Measurements from ENCODE around the gene DPP7. TPM values are rescaled to one million over a fixed set of nuclear protein-coding genes. Genes with fewer than 3 reads are reported as not detected.

Gene DPP7
- total RNA-seq, 1 experiment from 2014 or later, result 34.8 TPM

DNA sequence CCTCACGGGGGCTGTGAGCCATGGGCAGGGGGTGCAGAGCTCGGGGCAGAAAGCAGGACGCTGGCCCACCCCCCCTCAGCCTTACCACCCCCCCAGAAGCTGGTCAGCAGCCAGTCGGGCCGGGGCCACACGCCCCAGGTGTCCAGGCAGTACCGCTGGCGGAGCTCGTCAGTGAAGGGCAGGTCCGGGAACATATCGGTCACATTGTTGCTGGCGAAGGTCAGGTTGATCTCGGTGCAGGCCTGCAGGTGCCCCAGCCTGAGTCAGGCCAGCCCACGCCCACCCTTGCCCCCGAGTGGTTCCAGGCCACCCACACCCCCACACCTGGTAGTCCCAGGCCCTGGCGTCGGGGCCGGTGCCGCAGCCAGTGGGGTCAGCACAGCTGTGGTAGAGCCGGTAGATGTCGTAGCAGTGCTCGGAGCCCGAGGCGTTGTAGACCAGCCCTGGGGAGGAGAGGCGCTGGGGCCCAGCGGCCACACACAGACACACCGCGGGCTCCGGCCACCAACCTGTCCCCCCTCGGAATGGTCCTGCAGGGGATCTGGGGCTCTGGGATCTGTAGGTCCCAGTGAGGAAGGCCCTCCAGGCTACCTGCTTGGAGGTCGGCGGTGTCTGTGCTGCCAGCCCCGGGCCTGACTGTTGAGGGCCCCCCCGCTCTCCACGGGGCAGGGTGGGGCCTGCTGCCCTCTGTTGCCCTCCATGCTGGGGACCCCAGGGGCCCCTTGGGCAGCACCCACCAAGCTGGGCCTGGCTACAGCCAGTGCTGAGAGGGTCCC lies 2.6 kb downstream of the DPP7 start:
- DNase-seq (ENCODE audit: low spot score), result no peak

DNA sequence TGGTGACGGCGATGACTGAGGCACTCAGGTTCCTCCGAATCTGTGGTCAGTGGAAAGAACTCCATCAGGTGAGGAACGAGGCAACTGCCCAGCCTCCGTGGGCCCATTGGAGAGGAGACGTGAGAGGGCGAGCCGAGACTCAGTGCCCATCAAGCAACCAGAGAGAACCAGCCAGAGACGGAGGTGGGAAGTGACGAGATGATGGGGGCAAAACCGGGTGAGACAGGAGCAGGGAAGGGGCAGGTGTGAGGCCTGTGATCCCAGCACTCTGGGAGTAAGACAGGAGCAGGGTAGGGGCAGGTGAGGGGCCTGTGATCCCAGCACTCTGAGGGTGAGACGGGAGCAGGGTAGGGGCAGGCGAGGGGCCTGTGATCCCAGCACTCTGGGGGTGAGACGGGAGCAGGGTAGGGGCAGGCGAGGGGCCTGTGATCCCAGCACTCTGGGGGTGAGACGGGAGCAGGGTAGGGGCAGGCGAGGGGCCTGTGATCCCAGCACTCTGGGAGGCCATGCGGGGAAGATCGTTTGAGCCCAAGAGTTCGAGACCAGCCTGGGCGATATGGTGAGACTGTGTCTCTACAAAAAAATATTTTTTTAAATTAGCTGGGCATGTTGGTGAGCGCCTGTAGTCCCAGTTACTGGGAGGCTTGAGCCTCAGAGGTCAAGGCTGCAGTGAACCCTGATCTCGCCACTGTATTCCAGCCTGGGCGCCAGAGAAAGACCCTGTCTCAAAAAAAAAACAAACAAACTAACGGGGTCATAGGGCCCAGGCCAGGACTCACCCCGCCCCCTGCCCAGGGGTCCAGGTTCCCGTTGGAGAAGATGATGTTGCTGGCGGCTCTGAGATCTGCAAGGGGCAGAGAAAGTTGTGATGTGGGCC lies 3.4 kb downstream of the DPP7 start:
- DNase-seq (ENCODE audit: low spot score), result no peak

DNA sequence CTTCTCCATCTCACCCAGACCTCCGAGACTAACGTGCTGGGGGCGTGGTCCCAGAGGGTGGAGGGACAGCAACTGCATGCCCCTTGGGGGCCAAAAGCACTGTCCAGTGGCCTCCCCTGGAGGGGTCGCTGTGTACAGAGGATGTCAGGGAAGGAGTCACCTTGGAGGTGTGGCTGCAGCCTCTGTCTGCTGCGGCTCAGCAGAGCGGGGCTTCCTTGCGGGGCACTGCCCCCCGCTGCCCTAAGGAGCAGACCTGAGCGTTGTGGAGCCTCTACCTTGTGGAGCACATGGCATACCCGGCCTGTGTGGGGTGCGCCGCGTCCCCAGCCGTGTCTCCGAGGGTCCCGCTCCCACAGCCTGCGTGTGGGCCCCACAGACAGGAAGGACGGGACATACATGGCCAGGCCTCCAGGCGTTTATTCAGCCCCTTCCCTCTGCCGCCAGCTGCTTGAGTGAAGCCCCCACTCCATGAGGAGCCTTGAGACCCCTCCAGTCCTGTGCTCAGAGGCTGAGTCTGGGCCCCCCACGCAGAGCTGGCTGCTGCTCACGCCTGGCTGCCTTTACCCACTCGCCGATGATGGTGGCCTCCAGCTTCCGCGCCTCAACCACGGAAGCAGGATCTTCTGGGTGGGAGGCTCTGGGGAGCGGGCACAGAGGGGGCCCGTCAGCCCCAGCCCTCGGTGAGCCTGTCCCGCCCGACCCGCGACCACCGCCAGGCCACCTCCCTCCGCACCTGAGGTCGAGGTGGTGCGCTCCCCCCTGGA lies 4.2 kb downstream of the DPP7 start:
- no peak for DNase-seq (ENCODE audit: low spot score)

DNA sequence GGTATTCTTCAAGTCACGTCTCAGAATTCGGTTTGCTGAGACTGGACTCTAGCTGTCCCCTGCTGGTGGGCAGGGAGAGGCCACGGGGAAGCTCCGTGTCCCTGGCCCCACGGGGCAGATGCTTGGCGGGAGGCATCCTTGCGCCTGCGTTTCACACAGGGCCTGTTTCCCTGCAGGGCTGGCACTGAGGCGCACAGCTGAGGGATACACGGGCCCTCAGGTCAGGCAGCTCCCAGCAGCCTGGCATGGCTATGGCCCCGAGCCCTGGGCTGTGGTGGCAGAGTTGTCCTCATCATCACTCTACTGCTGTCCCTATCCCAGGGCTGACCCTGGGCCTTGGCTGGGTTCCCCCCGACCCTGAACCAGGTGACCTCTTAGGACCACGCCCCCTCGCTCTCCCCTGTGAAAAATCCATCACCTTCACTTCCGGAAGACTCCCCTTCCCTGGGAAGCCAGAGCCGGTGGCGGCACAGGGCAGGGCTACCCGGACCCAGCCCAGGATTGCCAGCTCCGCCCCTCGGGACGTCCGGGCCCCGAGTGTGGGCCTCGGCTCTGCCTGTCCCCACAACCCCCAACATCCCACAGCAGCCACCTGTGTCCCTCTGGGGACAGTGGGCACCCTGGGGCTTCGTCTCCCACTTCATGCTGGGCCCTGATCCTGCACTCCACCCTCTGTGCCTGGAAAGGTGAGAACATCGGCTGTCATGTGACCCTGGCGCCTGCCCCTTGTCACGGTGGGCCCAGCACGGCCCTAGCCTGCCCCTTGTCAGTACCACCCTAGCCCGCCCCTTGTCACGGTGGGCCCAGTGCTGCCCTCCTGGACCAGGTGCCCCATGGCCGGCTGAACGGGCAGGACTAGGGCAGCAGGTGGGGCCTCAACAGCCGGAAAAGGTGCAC lies 5.0 kb downstream of the DPP7 start:
- DNase-seq (ENCODE audit: low spot score), result no peak

DNA sequence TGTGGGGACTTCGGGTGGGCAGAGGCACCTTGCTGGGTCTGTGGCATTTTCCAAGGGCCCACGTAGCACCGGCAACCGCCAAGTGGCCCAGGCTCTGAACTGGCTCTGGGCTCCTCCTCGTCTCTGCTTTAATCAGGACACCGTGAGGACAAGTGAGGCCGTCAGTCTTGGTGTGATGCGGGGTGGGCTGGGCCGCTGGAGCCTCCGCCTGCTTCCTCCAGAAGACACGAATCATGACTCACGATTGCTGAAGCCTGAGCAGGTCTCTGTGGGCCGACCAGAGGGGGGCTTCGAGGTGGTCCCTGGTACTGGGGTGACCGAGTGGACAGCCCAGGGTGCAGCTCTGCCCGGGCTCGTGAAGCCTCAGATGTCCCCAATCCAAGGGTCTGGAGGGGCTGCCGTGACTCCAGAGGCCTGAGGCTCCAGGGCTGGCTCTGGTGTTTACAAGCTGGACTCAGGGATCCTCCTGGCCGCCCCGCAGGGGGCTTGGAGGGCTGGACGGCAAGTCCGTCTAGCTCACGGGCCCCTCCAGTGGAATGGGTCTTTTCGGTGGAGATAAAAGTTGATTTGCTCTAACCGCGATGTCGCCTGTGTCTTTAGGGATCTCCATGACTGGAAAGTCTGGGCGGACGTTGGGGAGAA lies 5.8 kb downstream of the DPP7 start:
- DNase-seq (ENCODE audit: low spot score), result no peak

DNA sequence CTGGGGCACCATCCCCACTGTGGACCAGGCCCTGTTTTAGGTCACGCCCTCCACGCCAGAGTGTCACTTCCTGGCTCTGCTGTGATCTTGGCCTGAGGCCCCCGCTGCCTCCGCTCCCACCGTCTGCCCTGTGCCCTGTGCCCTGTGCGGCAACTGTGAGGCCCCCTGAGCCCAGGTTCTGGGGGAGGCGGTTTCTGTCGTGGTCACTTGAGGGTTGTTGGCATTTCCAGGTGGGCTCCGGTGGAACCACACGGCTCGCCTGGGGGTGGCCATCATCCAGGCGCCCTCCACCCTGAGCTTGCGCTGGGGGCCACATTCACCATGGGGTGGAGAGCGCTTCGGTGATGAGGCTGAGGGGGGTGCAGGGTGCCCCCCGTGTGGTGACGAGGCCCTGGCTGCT lies 6.6 kb downstream of the DPP7 start:
- no peak for DNase-seq (ENCODE audit: low spot score)

DNA sequence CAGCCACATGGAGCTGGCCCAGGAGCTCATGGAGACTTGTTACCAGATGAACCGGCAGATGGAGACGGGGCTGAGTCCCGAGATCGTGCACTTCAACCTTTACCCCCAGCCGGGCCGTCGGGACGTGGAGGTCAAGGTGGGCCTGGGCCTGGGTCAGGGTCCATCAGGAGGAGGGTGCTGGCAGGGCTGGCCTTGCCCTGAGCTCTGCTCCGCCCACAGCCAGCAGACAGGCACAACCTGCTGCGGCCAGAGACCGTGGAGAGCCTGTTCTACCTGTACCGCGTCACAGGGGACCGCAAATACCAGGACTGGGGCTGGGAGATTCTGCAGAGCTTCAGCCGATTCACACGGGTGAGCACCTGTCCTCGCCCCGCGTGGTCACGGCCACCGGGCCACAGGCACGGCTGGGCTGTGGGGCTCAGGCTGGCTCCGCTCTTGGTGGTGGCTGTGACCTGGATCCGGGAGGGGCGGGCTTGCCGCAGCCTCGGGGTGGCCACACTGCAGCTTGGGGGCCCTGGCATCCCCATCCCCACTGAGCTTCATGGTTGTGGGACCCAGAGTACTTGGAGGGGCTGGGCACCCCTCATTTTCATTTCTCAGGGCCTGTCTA lies 7.1 kb downstream of the DPP7 start:
- no peak for DNase-seq (ENCODE audit: low spot score)

DNA sequence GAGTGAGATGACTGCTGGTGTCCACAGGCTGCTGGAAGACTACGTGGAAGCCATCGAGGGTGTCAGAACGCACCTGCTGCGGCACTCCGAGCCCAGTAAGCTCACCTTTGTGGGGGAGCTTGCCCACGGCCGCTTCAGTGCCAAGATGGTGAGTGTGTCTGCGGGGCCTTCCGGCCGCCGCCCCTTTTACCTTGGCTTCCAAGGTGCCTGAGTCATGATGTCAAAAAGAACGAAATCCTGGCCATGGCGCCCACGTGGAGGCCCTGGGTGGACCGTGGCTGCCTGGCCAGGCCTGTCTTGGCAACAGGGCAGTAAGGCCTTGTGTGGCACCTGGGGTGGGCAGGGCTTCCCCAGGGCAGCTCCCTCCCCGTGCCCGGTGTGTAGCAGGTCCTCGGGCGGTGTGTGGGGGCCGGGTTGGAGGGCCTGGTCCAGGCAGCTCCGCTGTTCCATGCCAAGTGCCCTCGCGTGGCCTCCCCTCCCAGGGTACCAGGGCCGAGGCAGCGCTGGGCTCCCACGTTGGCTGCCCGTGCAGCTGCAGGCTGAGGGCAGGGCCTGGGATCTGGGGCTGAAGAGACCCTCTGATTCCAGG lies 7.8 kb downstream of the DPP7 start:
- DNase-seq (ENCODE audit: low spot score), result no peak

DNA sequence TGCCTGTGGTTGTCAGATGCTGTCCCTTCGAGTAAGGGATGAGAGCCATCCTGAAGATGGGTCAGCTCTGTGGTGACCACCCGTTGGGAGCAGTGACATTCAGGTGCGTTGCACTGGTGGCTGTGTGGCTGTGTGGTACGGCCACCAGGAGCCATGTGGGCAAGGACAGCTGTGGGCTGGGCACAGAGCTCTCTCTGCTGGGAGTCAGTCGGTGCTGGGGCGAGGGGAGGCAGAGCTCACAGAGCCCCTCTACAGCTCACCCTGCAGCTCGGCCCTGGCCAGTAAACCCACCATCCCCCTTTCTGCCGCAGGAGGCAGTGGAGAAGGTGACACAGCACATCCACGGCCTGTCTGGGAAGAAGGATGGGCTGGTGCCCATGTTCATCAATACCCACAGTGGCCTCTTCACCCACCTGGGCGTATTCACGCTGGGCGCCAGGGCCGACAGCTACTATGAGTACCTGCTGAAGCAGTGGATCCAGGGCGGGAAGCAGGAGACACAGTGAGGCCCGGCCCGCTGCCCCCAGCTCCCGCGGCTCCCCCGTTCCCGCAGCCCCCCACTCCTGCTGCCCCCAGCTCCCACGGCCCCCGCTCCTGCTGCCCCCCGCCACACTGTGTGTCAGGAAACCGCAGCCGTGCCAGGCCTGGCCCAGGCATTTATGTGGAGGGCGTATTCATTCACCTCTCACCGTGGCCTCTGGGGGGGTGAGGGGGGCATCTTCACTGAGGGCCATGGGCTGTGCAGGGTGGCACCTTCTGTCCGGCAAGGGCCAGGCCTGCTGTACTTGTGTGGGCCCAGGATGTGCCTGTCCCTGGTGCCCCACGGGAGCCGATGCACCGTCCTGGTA lies 8.5 kb downstream of the DPP7 start:
- DNase-seq (ENCODE audit: low spot score), result no peak

DNA sequence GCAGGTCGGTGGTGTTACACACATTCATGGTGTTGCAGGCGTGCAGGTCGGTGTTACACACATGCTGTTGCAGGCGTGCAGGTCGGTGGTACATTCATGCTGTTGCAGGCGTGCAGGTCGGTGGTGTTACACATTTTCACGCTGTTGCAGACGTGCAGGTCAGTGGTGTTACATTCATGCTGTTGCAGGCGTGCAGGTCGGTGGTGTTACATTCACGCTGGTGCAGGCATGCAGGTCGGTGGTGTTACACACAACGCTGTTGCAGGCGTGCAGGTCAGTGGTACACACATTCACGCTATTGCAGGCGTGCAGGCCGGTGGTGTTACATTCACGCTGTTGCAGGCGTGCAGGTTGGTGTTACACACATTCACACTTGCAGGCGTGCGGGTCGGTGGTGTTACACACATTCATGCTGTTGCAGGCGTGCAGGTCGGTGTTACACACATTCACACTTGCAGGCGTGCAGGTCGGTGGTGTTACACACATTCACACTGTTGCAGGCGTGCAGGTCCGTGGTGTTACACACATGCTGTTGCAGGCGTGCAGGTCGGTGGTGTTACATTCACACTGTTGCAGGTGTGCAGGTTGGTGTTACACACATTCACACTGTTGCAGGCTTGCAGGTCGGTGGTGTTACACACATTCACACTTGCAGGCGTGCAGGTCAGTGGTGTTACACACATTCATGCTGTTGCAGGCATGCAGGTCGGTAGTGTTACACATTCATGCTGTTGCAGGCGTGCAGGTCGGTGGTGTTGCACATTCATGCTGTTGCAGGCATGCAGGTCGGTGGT lies 11.1 kb downstream of the DPP7 start:
- no peak for DNase-seq (ENCODE audit: low spot score)

DNA sequence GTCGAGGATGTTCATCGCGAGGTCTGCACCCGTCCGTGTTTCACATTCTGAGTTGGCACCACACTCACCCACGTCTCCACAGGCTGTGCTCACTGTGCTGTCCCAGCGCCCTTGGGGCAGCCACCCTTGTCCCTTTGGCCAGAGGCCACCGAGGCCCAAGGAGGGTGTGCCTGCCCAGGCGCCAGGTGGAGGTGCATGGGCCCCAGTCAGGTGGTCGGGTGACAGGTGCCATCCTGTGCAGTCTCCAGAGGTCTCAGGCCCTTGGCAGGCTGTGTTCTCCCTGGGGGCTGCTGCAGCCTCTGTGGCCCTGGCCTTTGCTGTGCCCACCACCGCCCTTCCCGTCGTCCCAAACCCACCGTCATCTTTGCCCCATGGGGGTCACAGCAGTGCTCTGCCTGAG lies 15.3 kb downstream of the DPP7 start:
- no peak for DNase-seq (ENCODE audit: low spot score)

DNA sequence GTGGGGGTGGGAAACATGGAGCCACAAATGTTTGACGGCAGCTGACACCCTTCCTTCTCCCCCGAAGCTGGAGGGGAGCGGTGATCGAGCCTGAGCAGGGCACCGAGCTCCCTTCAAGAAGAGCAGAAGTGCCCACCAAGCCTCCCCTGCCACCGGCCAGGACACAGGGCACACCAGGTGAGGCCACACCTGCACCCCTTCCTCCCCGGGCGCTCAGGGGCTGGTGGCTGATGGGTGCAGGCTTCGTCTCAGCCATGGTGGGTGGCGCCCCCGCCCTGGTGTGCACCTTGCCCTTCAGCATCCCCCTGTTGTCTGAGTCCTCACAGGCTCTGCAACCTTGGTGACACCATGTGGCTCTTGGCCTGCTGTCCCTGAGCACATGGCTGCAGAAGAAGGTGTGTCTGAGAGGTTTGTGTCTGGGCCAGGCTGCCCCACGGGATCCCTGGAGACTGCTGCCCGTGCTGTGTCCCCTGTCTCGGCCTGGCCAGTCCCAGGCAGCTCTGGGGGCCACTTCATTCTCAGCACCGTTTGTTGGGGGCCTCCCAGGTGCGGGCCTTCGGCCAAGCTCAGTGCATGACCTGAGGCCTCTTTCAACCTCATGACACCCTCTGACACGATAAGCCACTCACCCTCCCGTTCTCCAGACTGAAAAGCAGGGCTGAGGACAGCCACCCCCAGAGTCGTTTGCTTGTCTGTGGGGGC lies 16.6 kb downstream of the DPP7 start:
- DNase-seq (ENCODE audit: low spot score), result no peak

DNA sequence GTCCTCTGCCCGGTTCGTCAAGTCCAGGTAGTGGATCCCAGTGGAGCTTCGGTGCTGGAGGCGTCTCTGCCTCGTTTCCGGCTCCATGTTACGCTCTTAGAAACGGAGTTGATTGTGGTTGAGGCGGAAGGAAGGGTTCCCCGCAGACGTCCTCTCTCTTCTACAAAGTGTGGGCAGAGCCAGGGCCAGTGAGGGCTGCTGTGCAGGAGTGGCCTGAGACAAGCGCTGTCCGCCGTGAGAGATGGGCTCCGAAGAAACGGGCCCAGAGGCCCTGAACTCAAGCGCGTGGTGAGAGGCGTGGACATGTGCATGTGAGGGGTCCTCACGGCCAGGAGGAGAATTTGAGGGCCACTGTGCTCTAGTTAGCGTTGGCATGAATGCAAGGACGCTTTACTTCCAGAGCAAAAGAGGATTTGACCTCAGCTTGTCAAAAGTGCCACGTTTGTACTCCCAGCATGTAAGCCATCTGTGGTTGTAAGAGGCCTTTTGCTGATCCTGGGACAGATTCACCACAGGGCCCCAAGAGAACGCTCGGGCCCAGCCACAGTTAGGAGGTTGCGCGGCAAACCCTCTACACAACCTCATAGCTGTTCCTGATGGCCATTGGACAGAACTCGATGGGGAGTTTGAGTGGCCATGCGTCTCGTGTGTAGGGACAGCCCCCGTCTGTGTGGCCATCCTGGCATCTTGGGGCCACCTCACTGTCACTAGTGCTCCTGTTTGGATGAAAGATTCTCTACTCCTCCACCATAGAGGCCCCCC lies 17.6 kb downstream of the DPP7 start:
- DNase-seq (ENCODE audit: low spot score), result no peak

DNA sequence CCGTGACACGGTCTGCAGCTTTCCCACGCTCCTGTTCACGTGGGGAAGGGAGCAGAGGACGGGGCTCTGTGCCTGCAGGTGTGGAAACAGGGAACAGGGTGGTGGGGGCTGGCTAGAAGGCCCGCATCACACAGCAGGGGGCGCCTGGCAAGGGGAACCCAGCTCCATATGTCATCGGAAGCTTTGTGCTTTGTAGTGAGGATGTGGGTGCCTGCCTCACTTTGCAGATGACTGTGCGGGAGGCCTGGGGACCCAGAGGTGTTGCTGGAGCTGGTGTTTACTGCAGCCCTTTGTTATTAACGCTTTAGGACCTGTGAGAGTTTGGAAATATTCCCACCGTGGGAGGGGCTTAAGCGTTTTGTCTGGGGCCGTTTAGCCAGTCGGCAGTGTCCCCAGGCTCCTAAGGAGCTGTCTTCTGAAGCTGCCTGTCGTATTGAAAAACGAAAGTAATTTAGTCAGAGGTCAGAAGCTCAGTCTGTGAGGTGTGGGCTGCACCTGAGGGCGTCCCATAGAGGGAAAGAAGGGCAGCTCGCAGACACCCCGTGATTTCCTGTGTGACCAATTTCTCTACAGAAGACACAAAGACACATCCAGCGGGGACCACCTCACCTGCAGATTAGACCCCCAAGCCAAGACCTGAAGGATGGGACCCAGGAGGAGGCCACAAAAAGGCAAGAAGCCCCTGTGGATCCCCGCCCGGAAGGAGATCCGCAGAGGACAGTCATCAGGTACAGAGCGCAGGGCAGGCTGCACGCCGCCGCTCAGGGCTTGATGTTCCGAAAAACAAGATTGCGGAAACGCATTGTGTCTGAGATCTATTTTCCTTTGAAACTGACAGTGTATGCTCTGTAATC lies 18.6 kb downstream of the DPP7 start:
- no peak for DNase-seq (ENCODE audit: low spot score)

DNA sequence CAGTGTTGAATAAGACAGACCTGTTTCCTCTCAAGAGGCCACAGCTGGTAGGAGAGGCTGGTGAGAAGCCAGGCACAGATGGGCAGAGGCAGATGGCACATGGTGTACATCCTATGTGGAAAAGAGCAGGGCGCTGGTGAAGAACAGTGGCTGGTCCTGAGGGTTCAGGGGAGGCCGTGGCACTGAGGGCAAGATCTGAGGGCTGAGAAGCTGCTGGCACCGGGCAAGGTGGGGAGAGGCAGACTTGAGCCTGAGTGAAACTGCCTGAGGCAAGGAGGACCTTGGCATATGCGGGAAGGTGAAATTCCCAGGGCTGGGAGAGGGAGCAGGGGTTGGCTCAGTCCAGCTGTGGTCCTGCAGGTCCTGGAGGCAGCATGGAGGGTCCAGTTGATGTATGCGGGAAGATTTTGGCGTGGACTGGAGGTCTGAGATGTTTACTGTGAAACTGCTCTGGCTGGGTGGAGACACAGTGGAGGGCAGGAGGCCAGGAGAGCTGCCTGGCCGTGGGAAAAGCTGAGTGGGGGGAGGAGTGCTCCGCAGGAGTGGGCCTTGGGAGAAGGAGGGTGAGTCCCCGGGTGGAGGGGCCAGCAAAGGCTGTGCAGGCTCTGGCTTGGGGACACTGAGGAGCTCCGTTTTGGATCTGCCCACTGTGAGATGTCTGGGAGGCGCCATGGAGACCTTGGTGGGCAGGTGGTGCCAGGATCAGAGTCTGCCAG lies 25.1 kb downstream of the DPP7 start:
- no peak for DNase-seq (ENCODE audit: low spot score)
